GM12878 (cell line): ENCODE results near the gene TRMT1.

Experiments
- CBX5 ChIP-seq: sonication (generic); IDR thresholded peaks from 2 replicates; pipeline ENCODE4 v1.6.1; 2016; ENCODE audit warnings: low read depth, moderate library complexity, mild to moderate bottlenecking, inconsistent platforms
- CREM ChIP-seq: IDR thresholded peaks from 2 replicates; pipeline ENCODE4 v1.6.1; 2014; ENCODE audit warnings: antibody characterized with exemption, low read depth
- CTCF ChIP-seq, 3 experiments: IDR thresholded peaks in 2 of 3; conservative IDR thresholded peaks in 1 of 3; 2 replicates each; pipeline ENCODE4 v1.5.1; 2011; ENCODE audit warnings: low read depth in 3 of 3, low read length in 3 of 3, mild to moderate bottlenecking in 3 of 3, control low read depth in 2 of 3, moderate library complexity in 2 of 3, inconsistent platforms in 1 of 3, mixed read lengths in 1 of 3; ENCODE audit not compliant: control insufficient read depth in 2 of 3, insufficient read depth in 1 of 3; ENCODE audit errors: extremely low read depth in 1 of 3
- KDM1A ChIP-seq: fragments of 200-600 bp; sonication (generic); IDR thresholded peaks from 2 replicates; pipeline ENCODE4 v1.6.1; 2016; ENCODE audit warnings: borderline replicate concordance
- RAD21 ChIP-seq: IDR thresholded peaks from 2 replicates; pipeline ENCODE4 v1.6.1; 2011; ENCODE audit warnings: mild to moderate bottlenecking, low read depth, low read length, moderate library complexity; ENCODE audit not compliant: insufficient read depth
- REST ChIP-seq: IDR thresholded peaks from 2 replicates; pipeline ENCODE4 v1.6.1; 2012; ENCODE audit warnings: mild to moderate bottlenecking, low read depth, low read length
- TAF1 ChIP-seq: IDR thresholded peaks from 2 replicates; pipeline ENCODE4 v1.6.1; 2011; ENCODE audit warnings: mild to moderate bottlenecking, low read depth, low read length, borderline replicate concordance

- TF ChIP-seq TAF1 (no peak), REST (no peak), CREM (no peak), KDM1A (no peak), CTCF (IDR thresholded peaks at IDR 0.05 in 2 of 3, conservative IDR thresholded peaks at IDR 0.05 in 1 of 3; ENCODE audit: control insufficient read depth in 2 of 3, extremely low read depth in 1 of 3, insufficient read depth in 1 of 3, low read depth in 3 of 3, low read length in 3 of 3) (no peak), CBX5 (no peak), RAD21 (no peak)
Observed at GRCh38 chr19:13094771-13095392, 21.7 kb downstream of the TRMT1 start.
